HEK293 (cell line): ENCODE results near the gene GLT1D1.

Source experiments
- CTCF ChIA-PET: fragments of 350-600 bp; formaldehyde crosslinking; extraction: SDS; loops from one replicate; lab custom pipeline; 2021; ENCODE audit warnings: antibody characterized with exemption; lab: Yijun Ruan, JAX
- POLR2A ChIA-PET: fragments of 300-600 bp; formaldehyde crosslinking; extraction: SDS; loops from one replicate; lab custom pipeline; 2020; ENCODE audit warnings: antibody characterized with exemption, inconsistent platforms; lab: Yijun Ruan, JAX
- H3K27ac ChIP-seq: fragments of 200-500 bp; sonication (Bioruptor generic); 2 replicates; pipeline ENCODE4 v1.5.1; 2014; ENCODE audit warnings: low read depth, low read length, control low read depth, inconsistent platforms; ENCODE audit errors: extremely low read depth
- H3K36me3 ChIP-seq, 2 experiments: fragments of 200-500 bp in 1 of 2; sonication (Bioruptor generic) in 1 of 2; 1 replicate in 1 of 2; 2 replicates in 1 of 2; pipeline ENCODE4 v1.5.1; 2014 to 2017; ENCODE audit warnings: inconsistent platforms in 2 of 2, low read length in 2 of 2; ENCODE audit not compliant: control insufficient read depth in 2 of 2, insufficient read depth in 1 of 2
- H3K4me1 ChIP-seq: fragments of 200-500 bp; sonication (Bioruptor generic); 2 replicates; pipeline ENCODE4 v1.5.1; 2014; ENCODE audit warnings: mild to moderate bottlenecking, low read length, inconsistent platforms; ENCODE audit not compliant: control insufficient read depth, insufficient read depth
- H3K4me3 ChIP-seq: 2 replicates; pipeline ENCODE4 v1.5.1; 2011; ENCODE audit warnings: low read depth, mild to moderate bottlenecking, control low read depth, low read length, moderate library complexity
- H3K9me3 ChIP-seq: fragments of 200-500 bp; sonication (Bioruptor generic); 2 replicates; pipeline ENCODE4 v1.5.1; 2014; ENCODE audit warnings: low read depth, low read length, inconsistent platforms; ENCODE audit not compliant: control insufficient read depth, insufficient read depth
- GLIS2 ChIP-seq: fragments of 450-650 bp; formaldehyde crosslinking; IDR thresholded peaks from 2 replicates; pipeline ENCODE4 v1.5.1; 2016; ENCODE audit warnings: missing biosample characterization, missing genetic modification characterization
- HOXC10 ChIP-seq: sonication (generic); formaldehyde crosslinking; IDR thresholded peaks from 2 replicates; pipeline ENCODE4 v1.8.1; 2023; ENCODE audit warnings: mild to moderate bottlenecking, missing genetic modification reagents
- KLF7 ChIP-seq: fragments of 450-650 bp; formaldehyde crosslinking; IDR thresholded peaks from 2 replicates; pipeline ENCODE4 v1.5.1; 2016; ENCODE audit warnings: missing biosample characterization, missing genetic modification characterization, borderline replicate concordance
- ZNF274 ChIP-seq, 2 experiments: fragments of 200-500 bp in 1 of 2; fragments of 450-650 bp in 1 of 2; sonication (Bioruptor generic) in 1 of 2; formaldehyde crosslinking in 1 of 2; IDR thresholded peaks; 2 replicates each; pipeline versions ENCODE4 v1.5.1 to v1.6.1; 2014 to 2016; ENCODE audit warnings: borderline replicate concordance in 1 of 2, inconsistent platforms in 1 of 2, low read length in 1 of 2, missing biosample characterization in 1 of 2, missing genetic modification characterization in 1 of 2
- ZNF394 ChIP-seq: fragments of 450-650 bp; formaldehyde crosslinking; IDR thresholded peaks from 2 replicates; pipeline ENCODE4 v1.5.1; 2016; ENCODE audit warnings: missing biosample characterization, missing genetic modification characterization, mild to moderate bottlenecking, moderate library complexity, borderline replicate concordance
- ZNF48 ChIP-seq: fragments of 450-650 bp; formaldehyde crosslinking; IDR thresholded peaks from 2 replicates; pipeline ENCODE4 v1.5.1; 2016; ENCODE audit warnings: missing biosample characterization, missing genetic modification characterization
- ZNF558 ChIP-seq: fragments of 450-650 bp; formaldehyde crosslinking; IDR thresholded peaks from 2 replicates; pipeline ENCODE4 v1.5.1; 2016; ENCODE audit warnings: missing biosample characterization, missing genetic modification characterization
- ZNF626 ChIP-seq: fragments of 450-650 bp; sonication (Bioruptor Pico); formaldehyde crosslinking; IDR thresholded peaks from 2 replicates; pipeline ENCODE4 v1.5.1; 2018; ENCODE audit warnings: missing biosample characterization, missing genetic modification characterization, inconsistent platforms
- ZNF670 ChIP-seq: fragments of 450-650 bp; formaldehyde crosslinking; IDR thresholded peaks from 2 replicates; pipeline ENCODE4 v1.5.1; 2016; ENCODE audit warnings: missing biosample characterization, missing genetic modification characterization, low read depth
- ZNF707 ChIP-seq: fragments of 450-650 bp; formaldehyde crosslinking; IDR thresholded peaks from 2 replicates; pipeline ENCODE4 v1.5.1; 2016; ENCODE audit warnings: missing biosample characterization, missing genetic modification characterization
- ZNF792 ChIP-seq: fragments of 450-650 bp; formaldehyde crosslinking; IDR thresholded peaks from 2 replicates; pipeline ENCODE4 v1.5.1; 2016; ENCODE audit warnings: missing biosample characterization, missing genetic modification characterization
- ZSCAN30 ChIP-seq: fragments of 450-650 bp; IDR thresholded peaks from 2 replicates; pipeline ENCODE4 v1.5.1; 2018; ENCODE audit warnings: missing biosample characterization, mild to moderate bottlenecking, missing genetic modification characterization, moderate library complexity
- TF ChIP-seq, protein P1 (sequence below): fragments of 450-650 bp; formaldehyde crosslinking; IDR thresholded peaks from 2 replicates; pipeline ENCODE4 v1.5.1; 2016; ENCODE audit warnings: missing biosample characterization, missing genetic modification characterization
- TF ChIP-seq, protein P2 (sequence below): fragments of 450-650 bp; formaldehyde crosslinking; conservative IDR thresholded peaks from 2 replicates; pipeline ENCODE4 v1.5.1; 2016; ENCODE audit warnings: low read depth, missing biosample characterization, missing genetic modification characterization
- TF ChIP-seq, protein P3 (sequence below): fragments of 450-650 bp; formaldehyde crosslinking; IDR thresholded peaks from 2 replicates; pipeline ENCODE4 v1.5.1; 2017; ENCODE audit warnings: missing biosample characterization, missing genetic modification characterization
- TF ChIP-seq, protein P4 (sequence below): sonication (generic); formaldehyde crosslinking; IDR thresholded peaks from 2 replicates; pipeline ENCODE4 v1.8.1; 2022; ENCODE audit warnings: mild to moderate bottlenecking, moderate library complexity, missing genetic modification reagents

GLT1D1 gene

DNA sequence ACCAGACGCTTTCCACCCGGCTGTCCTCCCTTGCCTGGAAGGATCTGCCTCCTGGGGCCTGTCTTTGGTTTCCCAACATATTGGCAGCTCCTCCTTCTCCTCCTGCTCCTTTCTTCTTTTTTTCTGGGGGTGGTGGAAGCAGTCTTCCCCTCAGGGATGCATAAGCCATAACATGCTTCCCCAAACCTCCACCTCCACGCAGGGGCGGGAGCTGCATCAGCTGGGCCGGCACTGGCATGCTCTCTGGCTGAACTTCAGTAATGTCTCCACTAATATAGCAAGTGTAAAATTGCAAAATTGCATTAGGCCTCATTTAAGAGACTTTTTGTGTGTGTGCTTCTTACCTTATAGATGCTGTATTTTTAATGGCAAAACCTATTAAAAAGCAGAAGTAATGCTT lies 58.6 kb downstream of the GLT1D1 start:
- TF ChIP-seq KLF7 (tag by site-specific recombination) (no peak), ZNF670 (tag by site-specific recombination) (no peak), ZNF48 (no peak), ZNF792 (tag by site-specific recombination) (no peak), ZSCAN30 (tag by site-specific recombination) (no peak), HOXC10 (no peak), ZNF626 (tag by site-specific recombination) (no peak), ZNF707 (tag by site-specific recombination) (no peak), GLIS2 (tag by site-specific recombination) (no peak)
- TF ChIP-seq, protein P1, sequence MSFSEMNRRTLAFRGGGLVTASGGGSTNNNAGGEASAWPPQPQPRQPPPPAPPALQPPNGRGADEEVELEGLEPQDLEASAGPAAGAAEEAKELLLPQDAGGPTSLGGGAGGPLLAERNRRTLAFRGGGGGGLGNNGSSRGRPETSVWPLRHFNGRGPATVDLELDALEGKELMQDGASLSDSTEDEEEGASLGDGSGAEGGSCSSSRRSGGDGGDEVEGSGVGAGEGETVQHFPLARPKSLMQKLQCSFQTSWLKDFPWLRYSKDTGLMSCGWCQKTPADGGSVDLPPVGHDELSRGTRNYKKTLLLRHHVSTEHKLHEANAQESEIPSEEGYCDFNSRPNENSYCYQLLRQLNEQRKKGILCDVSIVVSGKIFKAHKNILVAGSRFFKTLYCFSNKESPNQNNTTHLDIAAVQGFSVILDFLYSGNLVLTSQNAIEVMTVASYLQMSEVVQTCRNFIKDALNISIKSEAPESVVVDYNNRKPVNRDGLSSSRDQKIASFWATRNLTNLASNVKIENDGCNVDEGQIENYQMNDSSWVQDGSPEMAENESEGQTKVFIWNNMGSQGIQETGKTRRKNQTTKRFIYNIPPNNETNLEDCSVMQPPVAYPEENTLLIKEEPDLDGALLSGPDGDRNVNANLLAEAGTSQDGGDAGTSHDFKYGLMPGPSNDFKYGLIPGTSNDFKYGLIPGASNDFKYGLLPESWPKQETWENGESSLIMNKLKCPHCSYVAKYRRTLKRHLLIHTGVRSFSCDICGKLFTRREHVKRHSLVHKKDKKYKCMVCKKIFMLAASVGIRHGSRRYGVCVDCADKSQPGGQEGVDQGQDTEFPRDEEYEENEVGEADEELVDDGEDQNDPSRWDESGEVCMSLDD, result no peak
- TF ChIP-seq, protein P2, sequence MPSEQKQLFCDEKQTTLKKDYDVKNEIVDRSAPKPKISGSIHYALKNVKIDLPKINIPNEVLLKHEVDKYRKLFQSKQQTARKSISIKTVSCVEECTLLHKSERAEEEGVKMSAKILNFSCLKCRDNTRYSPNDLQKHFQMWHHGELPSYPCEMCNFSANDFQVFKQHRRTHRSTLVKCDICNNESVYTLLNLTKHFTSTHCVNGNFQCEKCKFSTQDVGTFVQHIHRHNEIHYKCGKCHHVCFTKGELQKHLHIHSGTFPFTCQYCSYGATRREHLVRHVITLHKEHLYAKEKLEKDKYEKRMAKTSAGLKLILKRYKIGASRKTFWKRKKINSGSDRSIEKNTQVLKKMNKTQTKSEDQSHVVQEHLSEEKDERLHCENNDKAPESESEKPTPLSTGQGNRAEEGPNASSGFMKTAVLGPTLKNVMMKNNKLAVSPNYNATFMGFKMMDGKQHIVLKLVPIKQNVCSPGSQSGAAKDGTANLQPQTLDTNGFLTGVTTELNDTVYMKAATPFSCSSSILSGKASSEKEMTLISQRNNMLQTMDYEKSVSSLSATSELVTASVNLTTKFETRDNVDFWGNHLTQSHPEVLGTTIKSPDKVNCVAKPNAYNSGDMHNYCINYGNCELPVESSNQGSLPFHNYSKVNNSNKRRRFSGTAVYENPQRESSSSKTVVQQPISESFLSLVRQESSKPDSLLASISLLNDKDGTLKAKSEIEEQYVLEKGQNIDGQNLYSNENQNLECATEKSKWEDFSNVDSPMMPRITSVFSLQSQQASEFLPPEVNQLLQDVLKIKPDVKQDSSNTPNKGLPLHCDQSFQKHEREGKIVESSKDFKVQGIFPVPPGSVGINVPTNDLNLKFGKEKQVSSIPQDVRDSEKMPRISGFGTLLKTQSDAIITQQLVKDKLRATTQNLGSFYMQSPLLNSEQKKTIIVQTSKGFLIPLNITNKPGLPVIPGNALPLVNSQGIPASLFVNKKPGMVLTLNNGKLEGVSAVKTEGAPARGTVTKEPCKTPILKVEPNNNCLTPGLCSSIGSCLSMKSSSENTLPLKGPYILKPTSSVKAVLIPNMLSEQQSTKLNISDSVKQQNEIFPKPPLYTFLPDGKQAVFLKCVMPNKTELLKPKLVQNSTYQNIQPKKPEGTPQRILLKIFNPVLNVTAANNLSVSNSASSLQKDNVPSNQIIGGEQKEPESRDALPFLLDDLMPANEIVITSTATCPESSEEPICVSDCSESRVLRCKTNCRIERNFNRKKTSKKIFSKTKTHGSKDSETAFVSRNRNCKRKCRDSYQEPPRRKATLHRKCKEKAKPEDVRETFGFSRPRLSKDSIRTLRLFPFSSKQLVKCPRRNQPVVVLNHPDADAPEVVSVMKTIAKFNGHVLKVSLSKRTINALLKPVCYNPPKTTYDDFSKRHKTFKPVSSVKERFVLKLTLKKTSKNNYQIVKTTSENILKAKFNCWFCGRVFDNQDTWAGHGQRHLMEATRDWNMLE (tag by site-specific recombination), result no peak
- H3K36me3 ChIP-seq, result no peaks in the 10 kb centered on the region
- no peaks in the 10 kb centered on the region for H3K9me3 ChIP-seq

DNA sequence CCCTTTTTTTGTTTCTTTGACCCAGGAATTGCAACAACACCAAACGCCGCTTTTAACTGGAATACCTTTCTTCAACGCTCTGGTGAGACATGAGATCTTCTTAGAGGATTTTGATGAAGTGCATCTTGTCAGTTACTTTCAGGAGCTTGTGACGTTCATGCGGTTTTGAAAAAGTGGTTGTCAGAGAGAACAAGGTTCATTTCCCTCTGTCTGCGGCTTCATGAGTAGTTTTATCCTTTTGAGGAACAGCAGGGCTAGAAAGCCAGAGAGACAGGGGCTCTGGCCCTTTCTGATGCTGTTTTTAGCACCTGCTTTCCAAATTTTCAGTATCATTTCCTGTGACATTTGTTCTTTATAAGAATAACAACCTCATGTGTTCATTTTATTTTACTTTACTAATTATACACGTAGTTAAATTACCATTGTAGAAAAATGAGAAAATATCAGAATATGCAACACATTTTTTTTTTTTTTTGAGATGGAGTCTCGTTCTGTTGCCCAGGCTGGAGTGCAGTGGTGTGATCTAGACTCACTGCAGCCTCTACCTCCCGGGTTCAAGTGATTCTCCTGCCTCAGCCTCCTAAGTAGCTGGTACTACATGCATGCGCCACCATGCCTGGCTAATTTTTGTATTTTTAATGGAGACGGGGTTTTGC lies 61.8 kb downstream of the GLT1D1 start:
- POLR2A ChIA-PET, result no interaction called here
- CTCF ChIA-PET, result no interaction called here
- Histone ChIP-seq H3K4me1 (no peaks in the 10 kb centered on the region), H3K4me3 (no peak overlapping the region), H3K27ac (no peak overlapping the region), H3K9me3 (no peaks in the 10 kb centered on the region), H3K36me3 (no peaks in the 10 kb centered on the region)
- TF ChIP-seq ZNF558 (no peak), GLIS2 (tag by site-specific recombination) (no peak), ZNF274 (IDR thresholded peaks at IDR 0.05; ENCODE audit: low read length) (no peak), ZNF274 (tag by site-specific recombination; IDR thresholded peaks at IDR 0.05; ENCODE audit: borderline replicate concordance) (no peak), ZNF394 (tag by site-specific recombination) (no peak)
- TF ChIP-seq, protein P3, sequence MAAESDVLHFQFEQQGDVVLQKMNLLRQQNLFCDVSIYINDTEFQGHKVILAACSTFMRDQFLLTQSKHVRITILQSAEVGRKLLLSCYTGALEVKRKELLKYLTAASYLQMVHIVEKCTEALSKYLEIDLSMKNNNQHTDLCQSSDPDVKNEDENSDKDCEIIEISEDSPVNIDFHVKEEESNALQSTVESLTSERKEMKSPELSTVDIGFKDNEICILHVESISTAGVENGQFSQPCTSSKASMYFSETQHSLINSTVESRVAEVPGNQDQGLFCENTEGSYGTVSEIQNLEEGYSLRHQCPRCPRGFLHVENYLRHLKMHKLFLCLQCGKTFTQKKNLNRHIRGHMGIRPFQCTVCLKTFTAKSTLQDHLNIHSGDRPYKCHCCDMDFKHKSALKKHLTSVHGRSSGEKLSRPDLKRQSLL (tag by site-specific recombination), result no peak
- TF ChIP-seq, protein P4, sequence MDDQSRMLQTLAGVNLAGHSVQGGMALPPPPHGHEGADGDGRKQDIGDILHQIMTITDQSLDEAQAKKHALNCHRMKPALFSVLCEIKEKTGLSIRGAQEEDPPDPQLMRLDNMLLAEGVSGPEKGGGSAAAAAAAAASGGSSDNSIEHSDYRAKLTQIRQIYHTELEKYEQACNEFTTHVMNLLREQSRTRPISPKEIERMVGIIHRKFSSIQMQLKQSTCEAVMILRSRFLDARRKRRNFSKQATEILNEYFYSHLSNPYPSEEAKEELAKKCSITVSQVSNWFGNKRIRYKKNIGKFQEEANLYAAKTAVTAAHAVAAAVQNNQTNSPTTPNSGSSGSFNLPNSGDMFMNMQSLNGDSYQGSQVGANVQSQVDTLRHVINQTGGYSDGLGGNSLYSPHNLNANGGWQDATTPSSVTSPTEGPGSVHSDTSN (CRISPR knock-in tag), result no peak

More for the DNA sequence above, 58.6 kb downstream of the GLT1D1 start:
- ChIA-PET CTCF (no interaction called here), POLR2A (no interaction called here)
- Histone ChIP-seq H3K27ac (no peak overlapping the region), H3K4me1 (no peaks in the 10 kb centered on the region), H3K4me3 (no peak overlapping the region)
